ENCODE data around the gene P2RX3. TPM values are rescaled to one million over a fixed set of nuclear protein-coding genes. Genes with fewer than 3 reads are reported as not detected.

Gene P2RX3
- total and polyA plus RNA-seq, 2 donors (not counting 1 experiment from before 2014, with no cell fraction given) = not detected

DNA sequence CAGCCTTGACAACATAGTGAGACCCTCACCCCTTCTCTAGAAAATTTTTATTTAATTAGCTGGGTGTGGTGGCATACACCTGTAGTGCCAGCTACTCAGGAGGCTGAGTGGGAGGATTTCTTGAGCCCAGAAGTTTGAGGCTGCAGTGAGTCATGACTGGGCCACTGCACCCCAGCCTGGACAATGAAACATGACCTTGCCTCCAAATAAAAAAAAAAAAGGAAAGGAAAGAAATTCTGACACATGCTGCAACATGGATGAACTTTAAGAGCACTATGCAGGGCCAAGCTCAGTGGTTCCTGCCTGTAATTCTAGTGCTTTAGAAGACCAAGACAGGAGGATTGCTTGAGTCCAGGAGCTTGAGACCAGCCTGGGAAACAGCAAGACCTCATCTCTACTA lies 80.0 kb downstream of the P2RX3 start:
- no peaks in the 10 kb centered on the region for H4K20me1 ChIP-seq (ENCODE audit: control insufficient read depth, extremely low read depth, insufficient read depth, low read length)
- no peak overlapping the region for H3K4me3 ChIP-seq (replicated peaks in 1 of 4; ENCODE audit: control extremely low read depth in 1 of 4, insufficient read depth in 1 of 4, low read depth in 3 of 4, low read length in 4 of 4)
- TF ChIP-seq, protein P1, sequence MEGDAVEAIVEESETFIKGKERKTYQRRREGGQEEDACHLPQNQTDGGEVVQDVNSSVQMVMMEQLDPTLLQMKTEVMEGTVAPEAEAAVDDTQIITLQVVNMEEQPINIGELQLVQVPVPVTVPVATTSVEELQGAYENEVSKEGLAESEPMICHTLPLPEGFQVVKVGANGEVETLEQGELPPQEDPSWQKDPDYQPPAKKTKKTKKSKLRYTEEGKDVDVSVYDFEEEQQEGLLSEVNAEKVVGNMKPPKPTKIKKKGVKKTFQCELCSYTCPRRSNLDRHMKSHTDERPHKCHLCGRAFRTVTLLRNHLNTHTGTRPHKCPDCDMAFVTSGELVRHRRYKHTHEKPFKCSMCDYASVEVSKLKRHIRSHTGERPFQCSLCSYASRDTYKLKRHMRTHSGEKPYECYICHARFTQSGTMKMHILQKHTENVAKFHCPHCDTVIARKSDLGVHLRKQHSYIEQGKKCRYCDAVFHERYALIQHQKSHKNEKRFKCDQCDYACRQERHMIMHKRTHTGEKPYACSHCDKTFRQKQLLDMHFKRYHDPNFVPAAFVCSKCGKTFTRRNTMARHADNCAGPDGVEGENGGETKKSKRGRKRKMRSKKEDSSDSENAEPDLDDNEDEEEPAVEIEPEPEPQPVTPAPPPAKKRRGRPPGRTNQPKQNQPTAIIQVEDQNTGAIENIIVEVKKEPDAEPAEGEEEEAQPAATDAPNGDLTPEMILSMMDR (conservative IDR thresholded peaks at IDR 0.05 in 1 of 2, IDR thresholded peaks at IDR 0.05 in 1 of 2; ENCODE audit: low read depth in 1 of 2, low read length in 2 of 2) = no peak
- TF ChIP-seq EZH2 (IDR thresholded peaks at IDR 0.05; ENCODE audit: low read length, missing control alignments) = no peak
- no peak overlapping the region for H2AFZ ChIP-seq (ENCODE audit: low read length)
- no peaks in the 10 kb centered on the region for H3K27me3 ChIP-seq (ENCODE audit: control insufficient read depth, insufficient read depth, low read length)
- no peak for DNase-seq (ENCODE audit: low read depth in 2 of 2)
- H3K9me3 ChIP-seq (ENCODE audit: control insufficient read depth, insufficient read depth, low read depth, low read length) = no peaks in the 10 kb centered on the region
- no peaks in the 10 kb centered on the region for H3K79me2 ChIP-seq (ENCODE audit: control insufficient read depth, insufficient read depth, low read length)
- H3K9ac ChIP-seq (ENCODE audit: insufficient read depth, low read length) = no peak overlapping the region
- peaks cover 10% of the 10 kb centered on the region for H3K36me3 ChIP-seq (ENCODE audit: control insufficient read depth, insufficient read depth, low read length)
- no peaks in the 10 kb centered on the region for H3K4me1 ChIP-seq (ENCODE audit: control insufficient read depth, extremely low read depth, insufficient read depth, low read length)
- no peak overlapping the region for H3K4me2 ChIP-seq (ENCODE audit: extremely low read depth, insufficient read depth, low read length)
- no peak overlapping the region for H3K27ac ChIP-seq (ENCODE audit: insufficient read depth, low read length)

DNA sequence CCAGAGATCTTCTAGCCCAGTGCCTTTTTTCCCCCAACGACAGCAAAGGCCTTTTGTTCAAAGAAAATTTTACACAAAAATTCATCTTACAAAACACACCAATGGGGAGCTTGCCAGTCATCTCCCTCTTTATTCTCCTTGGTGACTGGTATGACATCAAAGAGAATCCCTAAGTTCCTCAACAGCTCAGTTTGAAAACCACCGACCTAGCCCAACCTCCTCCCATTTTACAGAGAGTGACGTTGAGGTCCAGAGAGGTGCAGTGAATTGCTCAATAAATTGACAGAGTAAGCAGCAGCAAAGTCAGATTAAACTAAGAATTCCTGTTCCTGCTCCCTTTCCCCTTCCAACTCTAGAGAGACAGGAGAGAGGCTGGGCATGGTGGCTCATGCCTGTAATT lies 81.0 kb downstream of the P2RX3 start:
- H4K20me1 ChIP-seq (ENCODE audit: control insufficient read depth, extremely low read depth, insufficient read depth, low read length) = no peaks in the 10 kb centered on the region
- H3K27me3 ChIP-seq (ENCODE audit: control insufficient read depth, insufficient read depth, low read length) = no peaks in the 10 kb centered on the region
- no peaks in the 10 kb centered on the region for H3K9me3 ChIP-seq (ENCODE audit: control insufficient read depth, insufficient read depth, low read depth, low read length)
- peaks cover 3% of the 10 kb centered on the region for H3K4me1 ChIP-seq (ENCODE audit: control insufficient read depth, extremely low read depth, insufficient read depth, low read length)
- H3K9ac ChIP-seq (ENCODE audit: insufficient read depth, low read length) = no peak overlapping the region
- H3K36me3 ChIP-seq (ENCODE audit: control insufficient read depth, insufficient read depth, low read length) = peaks cover 12% of the 10 kb centered on the region
- H3K27ac ChIP-seq (ENCODE audit: insufficient read depth, low read length) = no peak overlapping the region
- peaks cover 3% of the 10 kb centered on the region for H3K79me2 ChIP-seq (ENCODE audit: control insufficient read depth, insufficient read depth, low read length)
- no peak overlapping the region for H3K4me2 ChIP-seq (ENCODE audit: extremely low read depth, insufficient read depth, low read length)
- no peak overlapping the region for H2AFZ ChIP-seq (ENCODE audit: low read length)
- TF ChIP-seq, protein P1 (conservative IDR thresholded peaks at IDR 0.05 in 1 of 2, IDR thresholded peaks at IDR 0.05 in 1 of 2; ENCODE audit: low read depth in 1 of 2, low read length in 2 of 2) = no peak
- no peak for TF ChIP-seq EZH2 (IDR thresholded peaks at IDR 0.05; ENCODE audit: low read length, missing control alignments)
- no peak for DNase-seq (ENCODE audit: low read depth in 2 of 2)
- H3K4me3 ChIP-seq (replicated peaks in 1 of 4; ENCODE audit: control extremely low read depth in 1 of 4, insufficient read depth in 1 of 4, low read depth in 3 of 4, low read length in 4 of 4) = no peak overlapping the region

DNA sequence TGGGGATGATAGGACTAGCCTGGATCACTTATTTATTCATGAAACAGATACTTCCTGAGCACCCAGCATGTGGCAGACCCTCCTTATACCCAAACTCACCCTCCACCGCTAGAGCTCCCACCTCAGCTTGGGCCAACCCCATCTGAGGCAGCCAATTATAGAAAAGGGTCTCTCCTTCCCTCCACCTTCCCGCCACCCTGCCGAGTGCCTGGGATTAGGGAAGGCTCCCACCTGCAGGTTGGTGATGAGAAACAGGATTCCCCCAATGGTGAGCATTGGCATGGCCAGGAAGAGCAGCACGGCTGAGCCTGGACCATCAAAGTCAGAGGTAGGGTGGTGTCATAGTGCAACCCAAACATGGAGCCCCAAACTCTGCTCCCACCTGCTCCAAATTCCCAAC lies 82.9 kb downstream of the P2RX3 start:
- Histone ChIP-seq H3K4me1 (ENCODE audit: control insufficient read depth, extremely low read depth, insufficient read depth, low read length) (peaks cover 21% of the 10 kb centered on the region), H2AFZ (ENCODE audit: low read length) (no peak overlapping the region), H3K79me2 (ENCODE audit: control insufficient read depth, insufficient read depth, low read length) (peaks cover 7% of the 10 kb centered on the region), H3K9me3 (ENCODE audit: control insufficient read depth, insufficient read depth, low read depth, low read length) (no peaks in the 10 kb centered on the region), H3K4me2 (ENCODE audit: extremely low read depth, insufficient read depth, low read length) (no peak overlapping the region), H3K27me3 (ENCODE audit: control insufficient read depth, insufficient read depth, low read length) (no peaks in the 10 kb centered on the region), H3K36me3 (ENCODE audit: control insufficient read depth, insufficient read depth, low read length) (peaks cover 10% of the 10 kb centered on the region), H4K20me1 (ENCODE audit: control insufficient read depth, extremely low read depth, insufficient read depth, low read length) (no peaks in the 10 kb centered on the region), H3K9ac (ENCODE audit: insufficient read depth, low read length) (no peak overlapping the region), H3K4me3 (replicated peaks in 1 of 4; ENCODE audit: control extremely low read depth in 1 of 4, insufficient read depth in 1 of 4, low read depth in 3 of 4, low read length in 4 of 4) (no peak overlapping the region), H3K27ac (ENCODE audit: insufficient read depth, low read length) (no peak overlapping the region)
- DNase-seq (ENCODE audit: low read depth in 2 of 2) = no peak
- TF ChIP-seq, protein P1 (conservative IDR thresholded peaks at IDR 0.05 in 1 of 2, IDR thresholded peaks at IDR 0.05 in 1 of 2; ENCODE audit: low read depth in 1 of 2, low read length in 2 of 2) = no peak
- TF ChIP-seq EZH2 (IDR thresholded peaks at IDR 0.05; ENCODE audit: low read length, missing control alignments) = no peak

All from fibroblast of lung (primary cell).